DMS79 (cell line): ENCODE data around the gene ORC5.
"Not testable (repeated sequence)": the region's sequence is repeated elsewhere in the genome, so short reads cannot be mapped to it uniquely, and the experiment has no call there.

Experiments used
- DNase-seq: peaks from one replicate; lab custom pipeline; 2025; lab: John Stamatoyannopoulos, UW

ORC5 gene

DNA sequence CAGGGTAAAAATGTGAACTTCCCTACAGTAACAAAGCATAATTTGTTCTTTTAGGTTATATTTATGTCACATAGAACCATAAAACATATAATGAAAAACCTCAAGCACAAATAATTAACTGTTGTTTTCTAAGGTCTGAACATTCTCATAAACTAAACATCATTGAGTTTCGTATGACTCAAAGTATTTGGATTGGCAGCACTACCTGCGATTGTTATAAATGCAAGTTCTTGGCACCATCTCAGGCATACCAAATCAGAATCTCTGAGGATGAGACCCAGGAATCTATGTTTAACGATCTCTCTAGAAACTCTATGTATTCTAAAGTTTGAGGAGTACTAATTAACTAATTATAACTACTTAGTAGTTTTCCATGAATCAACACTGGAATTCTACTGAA, 22.5 kb downstream of the ORC5 start:
- no peak for DNase-seq

DNA sequence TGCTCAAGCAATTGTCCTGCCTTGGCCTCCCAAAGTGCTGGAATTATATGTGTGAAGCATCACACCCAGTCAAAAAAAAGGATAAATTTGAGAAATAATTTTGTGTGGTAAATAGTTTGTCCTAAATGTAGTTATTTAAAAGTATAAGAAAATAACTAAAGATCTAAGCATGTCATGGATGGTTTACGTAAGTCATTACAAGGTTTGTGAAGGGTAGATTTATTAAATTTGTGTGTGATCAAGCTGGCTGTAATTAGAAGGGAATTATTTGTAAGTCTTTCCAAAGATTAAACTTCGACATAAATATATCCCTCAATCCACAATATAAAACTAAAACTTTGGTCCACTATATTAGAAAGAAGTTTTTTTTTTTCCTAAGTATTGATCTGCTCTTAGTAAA, 28.6 kb downstream of the ORC5 start:
- DNase-seq, result no peak

DNA sequence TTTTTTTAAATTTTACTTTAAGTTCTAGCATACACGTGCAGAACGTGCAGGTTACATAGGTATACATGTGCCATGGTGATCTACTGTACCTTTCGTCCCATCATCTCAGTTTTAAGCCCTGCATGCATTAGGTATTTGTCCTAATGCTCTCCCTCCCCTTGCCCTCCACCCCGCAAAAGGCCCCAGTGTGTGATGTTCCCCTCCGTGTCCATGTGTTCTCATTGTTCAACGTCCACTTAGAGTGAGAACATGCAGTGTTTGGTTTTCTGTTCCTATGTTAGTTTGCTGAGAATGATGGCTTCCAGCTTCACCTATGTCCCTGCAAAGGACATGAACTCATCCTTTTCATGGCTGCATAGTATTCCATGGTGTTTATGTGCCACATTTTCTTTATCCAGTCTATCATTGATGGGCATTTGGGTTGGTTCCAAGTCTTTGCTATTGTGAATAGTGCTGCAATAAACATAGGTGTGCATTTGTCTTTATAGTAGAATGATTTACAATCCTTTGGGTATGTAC, 30.2 kb downstream of the ORC5 start:
- not testable (repeated sequence) for DNase-seq

DNA sequence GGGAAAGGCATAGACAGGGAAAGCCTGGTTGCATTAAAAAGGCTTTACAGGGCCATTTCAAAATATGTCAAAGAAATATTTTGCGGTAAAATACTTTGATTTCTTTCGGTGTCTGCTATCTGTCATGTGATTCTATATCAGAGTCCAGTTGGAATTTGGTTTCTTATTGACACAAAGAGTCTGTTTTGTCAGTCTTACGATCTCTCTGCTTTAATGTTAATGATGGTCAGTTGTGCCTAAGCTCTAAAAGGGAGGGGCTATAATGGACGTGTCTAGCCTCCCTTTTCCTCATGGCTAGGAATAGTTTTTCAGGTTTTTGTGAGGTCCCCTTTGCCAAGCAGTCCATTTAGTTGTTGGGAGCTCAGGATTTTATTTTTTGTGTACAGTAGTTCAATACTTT, 31.5 kb downstream of the ORC5 start:
- DNase-seq, result no peak

DNA sequence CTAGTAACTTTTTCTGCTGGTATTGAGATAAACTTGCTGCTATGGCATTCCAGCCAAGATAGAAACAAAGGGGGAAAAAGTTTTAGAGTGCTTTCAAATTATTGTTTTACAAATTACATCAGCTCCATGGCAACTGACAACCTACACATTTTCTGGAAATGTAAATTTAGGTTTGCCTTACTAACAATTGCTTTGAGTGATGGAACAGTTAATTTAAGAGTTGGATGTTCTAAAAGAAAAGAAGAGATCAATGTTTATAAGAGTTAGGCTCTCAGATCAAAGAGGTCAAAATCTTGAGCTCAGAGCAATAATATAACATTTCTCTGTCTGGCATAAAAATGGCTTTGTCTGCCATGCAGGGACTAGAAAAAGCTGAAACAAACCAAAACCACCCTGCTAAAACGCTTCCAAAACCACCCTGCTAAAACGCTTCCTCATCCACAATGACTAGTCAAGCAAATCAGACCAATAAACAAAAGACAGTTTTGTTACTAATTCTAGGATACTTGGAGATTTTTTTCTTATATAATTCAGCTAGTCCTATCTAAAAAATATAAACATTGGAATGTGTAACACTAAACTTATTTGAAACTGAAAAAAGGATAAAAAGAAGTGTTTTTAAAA, 32.3 kb downstream of the ORC5 start:
- DNase-seq, result no peak

DNA sequence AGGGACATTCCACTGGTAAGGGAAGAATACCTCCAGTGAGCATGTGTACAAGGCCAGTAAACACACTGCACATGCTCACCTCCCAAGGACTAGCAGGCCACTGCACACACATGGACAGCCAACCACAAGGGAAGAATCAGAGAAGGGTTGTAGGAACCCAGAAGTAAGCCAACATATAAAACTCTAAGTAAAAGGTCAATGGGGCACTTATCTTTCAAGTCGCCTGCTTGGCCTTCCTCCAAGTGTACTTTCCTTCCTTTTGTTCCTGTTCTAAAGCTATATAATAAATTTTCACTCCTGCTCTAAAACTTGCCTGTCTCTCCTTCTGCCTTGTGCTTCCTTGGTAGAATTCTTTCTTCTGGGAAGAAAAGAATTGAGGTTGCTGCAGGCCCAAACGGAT, 33.0 kb downstream of the ORC5 start:
- DNase-seq, result peak; percentile 40

DNA sequence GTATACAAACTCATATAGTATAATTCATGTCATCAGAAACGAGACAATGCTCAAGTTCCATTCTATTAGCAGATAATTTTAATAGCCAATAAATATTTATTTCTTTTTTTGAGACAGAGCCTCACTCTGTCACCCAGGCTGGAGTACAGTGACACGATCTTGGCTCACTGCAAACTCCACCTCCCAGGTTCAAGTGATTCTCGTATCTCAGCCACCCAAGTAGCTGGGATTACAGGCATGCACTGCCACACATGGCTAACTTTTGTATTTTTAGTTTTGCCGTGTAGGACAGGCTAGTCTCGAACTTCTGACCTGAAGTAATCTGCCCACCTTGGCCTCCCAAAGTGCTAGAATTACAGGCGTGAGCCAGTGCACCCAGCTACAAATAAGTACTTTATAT, 45.7 kb downstream of the ORC5 start:
- DNase-seq, result no peak

DNA sequence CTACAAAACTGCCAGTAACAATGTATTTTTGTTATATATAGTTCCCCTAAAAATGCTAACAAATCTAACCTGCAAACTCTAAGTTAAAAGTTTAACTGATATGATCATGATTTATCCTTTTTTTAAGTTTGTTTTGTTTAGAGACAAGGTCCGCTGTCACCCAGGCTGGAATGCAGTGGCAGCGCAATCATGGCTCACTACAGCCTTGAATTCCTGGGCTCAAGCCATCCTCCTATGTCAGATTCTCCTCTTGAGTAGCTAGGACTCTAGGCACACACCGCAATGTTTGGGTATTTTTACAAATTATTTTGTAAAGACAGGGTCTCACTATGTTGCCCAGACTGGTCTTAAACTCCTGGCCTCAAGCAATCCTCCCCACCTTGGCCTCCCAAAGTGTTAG, 46.6 kb downstream of the ORC5 start:
- no peak for DNase-seq

DNA sequence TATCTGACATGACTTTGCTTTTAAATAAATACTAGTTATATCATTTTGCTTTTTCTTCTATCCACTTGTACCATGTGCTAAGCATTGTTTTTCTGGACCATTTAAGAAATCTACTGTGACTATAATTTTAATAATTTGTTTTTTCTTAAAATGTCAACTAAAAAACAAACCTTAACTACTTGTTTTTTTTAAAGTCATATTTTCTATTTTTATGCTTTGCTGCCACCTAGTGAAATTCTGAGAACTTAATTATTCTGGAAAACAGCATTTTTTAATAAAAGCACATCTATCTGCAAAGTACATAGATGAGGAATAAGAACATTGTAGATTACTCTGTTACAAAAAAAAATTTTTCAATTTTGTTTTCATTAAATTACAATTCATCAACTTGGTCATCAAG, 47.4 kb downstream of the ORC5 start:
- no peak for DNase-seq

DNA sequence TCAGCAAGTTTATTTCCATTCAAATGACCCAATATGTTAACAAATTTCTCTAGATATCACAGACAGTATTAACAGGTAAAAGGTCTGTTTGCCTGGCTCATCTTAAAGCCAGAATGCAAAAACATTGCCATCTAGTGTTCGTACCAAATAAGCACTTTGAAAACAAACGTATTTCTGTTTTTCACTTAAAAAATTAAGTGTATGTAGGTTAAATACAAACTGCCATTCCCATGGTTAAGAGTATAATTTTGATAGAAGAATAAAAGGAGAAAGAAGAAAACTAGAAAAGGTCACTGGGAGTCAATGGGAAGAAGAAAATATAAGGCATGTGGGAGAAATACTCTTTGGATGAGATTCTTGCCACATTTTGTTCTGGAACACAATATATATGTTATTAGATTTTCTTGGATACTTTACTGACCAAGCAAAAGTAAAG, 51.0 kb downstream of the ORC5 start:
- DNase-seq, result no peak

DNA sequence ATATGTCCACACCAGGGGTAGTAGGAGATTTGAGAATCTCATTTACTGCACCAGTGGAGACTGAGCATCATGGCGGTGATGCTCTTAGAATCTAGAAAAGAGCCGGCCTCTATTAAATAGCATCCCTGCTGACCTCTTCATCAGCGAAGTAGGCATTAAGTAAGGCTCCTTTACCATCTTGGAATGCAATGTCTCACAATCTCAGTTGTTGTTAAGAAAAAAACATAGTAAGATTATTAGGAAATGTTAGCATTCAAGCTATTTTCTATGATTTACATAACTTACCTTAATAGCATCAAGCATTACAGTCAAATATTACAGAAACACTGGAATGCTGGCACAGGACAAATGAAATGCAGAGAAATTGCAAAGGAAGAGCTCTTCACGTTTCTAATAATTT, 54.5 kb downstream of the ORC5 start:
- no peak for DNase-seq

DNA sequence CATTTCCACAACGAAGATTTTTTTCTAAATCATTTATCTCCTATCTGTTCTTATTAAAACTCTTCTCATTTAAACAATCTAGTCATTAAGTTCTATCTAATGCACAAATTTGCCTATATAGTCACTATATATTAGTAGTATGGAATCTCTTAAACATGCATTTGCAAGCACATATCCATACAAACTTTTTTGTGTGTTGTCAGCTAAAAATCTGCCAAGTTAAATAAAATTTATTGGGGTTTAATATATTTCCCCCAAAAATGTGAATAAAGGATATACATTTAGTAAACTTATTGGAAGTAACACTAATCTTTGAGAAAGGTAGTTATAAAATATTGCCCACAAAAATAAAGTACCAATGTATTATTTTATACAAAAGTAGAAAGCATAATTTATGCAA, 55.3 kb downstream of the ORC5 start:
- DNase-seq, result no peak

DNA sequence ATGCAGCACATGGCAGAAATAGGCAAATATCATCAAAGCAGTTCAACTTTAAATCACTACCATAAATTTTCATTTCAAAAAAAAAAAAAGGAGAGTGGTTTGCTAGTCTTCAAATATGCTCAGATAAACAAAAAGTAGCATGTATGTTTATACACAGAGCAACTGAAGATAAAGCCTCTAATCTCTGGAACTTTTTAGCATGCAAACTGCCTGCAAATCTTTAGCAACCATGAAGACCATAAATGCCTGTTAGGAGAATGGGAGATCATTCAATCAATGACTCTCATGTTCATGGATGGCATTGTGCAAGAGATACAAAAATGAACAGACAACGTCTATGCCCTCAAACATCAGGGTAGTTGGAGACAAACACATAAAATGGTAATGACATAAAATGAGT, 57.3 kb downstream of the ORC5 start:
- DNase-seq, result no peak

DNA sequence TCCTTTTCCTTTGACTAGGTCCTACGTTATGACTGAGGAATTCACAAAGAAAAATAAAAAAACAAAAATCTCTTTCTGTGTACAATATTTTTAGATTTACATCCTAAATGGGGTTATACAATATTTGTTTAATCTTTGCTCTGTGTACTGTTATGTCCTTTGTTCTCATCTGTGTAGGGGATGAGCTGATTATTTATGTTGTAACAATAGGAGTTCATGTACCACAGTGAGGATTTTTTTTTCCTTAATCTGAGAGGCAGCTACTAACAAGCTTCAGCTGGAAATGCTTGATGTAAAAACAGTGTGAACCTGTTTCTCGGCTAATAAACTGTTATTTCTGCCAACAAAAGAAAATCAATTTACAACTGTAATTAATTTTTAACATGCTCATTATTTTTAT, 58.0 kb downstream of the ORC5 start:
- no peak for DNase-seq

DNA sequence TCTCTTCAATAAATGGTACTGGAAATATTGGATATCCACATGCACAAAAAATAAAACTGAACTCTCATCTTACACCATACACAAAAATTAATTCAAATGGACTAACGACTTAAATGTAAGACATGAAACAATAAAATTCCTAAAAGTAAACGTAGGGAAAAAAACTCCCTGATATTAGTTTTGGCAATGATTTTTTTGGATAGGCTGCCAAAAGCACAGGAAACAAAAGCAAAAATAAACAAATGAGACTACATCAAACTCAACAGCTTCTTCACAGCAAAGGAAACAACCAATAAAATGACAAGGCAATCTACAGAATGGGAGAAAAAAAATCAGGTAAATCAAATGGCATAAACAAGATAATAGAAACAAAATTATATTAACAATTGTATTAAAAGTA, 65.7 kb downstream of the ORC5 start:
- DNase-seq, result no peak

DNA sequence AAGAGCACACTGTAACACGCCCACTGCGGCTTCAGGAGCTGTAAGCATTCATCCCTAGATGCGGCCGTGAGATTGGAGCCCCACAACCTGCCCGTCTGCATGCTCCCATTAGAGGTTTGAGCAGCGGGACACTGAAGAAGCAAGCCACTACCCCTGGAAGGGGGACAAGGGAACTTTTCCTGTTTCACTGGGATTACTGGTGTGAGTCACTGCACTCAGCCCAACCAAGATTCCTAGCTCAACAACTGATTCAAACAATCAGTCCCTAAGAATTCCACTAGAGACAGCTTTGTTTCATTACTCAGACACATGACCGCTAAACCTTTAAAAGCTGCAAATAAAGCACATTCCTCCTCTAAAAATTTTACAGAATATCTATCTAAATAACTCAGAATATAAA, 69.8 kb downstream of the ORC5 start:
- no peak for DNase-seq

DNA sequence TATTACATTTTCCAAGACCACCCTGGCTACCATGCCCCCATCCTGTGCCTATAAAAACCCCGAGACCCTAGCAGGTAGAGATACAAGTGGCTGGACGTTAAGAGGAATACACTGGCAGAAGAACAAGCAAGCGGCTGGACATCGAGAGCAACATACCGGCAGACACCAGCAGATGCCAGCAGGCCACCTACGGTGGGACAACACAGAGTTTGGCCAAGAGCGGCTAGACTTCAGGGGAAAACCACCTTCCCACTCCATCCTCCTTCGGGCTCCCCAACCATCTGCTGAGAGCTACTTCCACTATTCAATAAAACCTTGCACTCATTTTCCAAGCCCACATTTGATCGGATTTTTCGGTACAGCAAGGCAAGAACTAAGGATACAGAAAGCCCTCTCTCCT, 70.3 kb downstream of the ORC5 start:
- DNase-seq, result no peak

DNA sequence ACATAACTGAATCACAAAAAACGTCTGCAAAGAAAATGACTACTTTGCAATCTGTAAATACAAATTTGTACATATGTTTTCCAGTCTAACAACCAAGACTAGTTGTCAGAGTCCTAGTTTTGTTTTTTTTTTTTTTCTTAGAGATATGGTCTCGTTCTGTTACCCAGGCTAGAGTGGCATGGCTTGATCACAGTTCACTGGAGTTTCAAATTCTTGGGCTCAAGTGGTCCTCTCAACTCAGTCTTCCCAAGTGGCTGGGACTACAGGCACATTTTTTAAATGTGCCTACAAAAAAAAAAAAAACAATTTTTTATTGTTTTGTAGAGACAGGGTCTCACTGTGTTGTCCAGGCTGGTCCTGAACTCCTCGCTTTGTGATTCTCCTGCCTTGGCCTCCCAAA, 70.8 kb downstream of the ORC5 start:
- DNase-seq, result no peak

DNA sequence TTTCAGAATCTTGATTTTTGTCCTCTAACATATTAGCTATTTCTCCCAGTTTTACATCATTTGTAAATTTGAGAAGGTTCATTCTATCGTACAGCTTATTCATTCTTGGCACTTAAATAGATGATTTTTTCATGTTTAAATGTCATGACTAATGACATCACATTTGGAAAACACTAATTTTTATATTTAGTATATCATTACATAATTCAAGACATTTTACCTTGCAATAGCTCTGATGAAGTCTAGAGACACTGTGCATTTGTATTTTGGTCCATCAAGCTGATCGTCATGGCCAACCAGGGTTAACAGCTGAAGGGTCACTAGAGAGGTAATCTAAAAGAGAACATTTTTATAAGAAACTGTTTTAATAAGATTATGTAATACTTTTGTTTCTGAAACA, 71.3 kb downstream of the ORC5 start:
- DNase-seq, result no peak

DNA sequence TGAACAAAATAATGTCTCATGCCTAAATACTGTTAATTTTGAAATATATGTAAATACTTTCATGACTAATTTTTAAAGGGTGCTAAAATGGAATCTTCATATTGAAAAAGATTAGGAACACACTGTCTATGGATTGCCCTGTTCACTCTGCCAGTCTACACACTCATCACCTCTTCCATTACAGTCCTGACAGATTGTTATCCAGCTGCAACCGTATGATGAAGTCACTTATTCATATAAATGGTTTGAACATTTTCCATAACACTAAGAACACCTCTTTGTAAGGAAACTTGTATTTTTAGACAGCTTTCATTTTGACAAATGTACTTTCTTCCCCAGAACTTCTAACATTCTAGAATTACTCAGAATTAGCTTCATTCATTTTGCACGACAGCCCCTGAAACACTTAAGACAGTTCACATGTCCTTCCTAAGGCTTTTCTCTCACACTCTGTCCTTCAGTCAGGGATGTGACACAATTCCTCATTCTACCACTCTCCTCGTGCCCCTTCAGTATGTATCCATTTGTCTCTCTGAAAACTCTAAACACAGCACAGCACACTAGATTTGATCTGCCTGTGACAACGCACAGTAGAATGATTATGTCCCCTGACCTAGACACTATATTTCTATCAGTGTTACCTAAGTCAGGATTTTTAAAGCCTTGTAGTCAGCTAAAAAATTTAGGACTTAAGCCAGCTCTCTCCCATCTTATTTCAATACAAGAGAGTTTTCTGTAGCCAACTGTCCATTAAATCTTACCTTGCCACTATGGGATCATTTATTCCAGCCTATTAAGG, 71.9 kb downstream of the ORC5 start:
- no peak for DNase-seq

DNA sequence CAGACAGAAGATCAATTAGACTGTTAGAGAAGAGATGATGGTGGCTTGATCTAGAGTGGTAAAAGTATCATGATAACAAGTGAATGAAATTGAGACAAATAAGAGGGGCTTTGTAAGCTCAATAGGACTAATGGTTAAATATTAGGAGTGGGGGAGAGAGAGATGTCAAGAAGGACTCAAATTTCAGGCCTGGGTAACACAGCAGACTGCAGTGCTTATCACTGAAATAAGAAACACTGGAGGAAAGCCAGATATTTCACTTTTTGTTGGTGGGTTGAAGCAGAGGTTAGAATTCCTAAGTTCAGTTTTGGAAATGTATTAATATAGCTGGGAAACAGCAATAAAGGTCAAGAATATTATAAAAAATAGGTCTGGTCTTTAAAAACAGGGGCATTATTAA, 74.6 kb downstream of the ORC5 start:
- no peak for DNase-seq

DNA sequence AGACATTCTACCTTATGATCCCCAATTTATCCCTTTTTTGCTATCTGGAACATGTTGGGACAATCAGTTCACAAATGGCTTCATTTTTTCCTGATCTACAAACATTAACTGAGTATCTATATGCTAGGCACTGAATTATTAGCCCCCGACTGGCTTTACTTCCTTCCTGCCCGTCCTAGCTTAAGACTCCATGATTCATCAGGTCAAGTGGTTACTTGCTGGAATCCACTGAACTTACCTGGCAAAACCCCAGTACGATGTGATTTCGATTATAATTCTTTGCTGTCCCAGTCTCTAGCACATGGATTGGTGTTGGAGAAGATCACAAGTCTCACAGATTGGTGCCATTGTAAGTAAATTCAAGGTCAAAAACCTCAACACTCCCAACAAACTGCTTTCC, 77.1 kb downstream of the ORC5 start:
- no peak for DNase-seq

DNA sequence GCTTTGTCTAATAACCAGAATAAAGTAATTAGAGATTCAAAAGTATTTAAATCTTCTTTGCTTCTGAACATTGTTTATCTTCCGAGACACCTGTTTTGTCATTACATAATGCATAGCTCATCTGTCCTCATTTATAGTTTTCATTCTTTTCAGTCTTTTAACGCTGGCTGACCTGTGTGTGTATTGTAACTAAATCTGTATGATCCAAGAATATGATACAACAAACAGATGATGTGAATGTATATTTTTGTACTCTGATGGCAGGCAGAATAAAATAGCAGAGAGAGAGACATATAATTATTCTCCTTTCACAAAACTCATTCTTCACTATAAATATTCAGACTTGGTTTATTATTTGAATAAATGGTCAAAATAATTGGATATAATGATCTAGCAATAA, 80.6 kb downstream of the ORC5 start:
- DNase-seq, result no peak

DNA sequence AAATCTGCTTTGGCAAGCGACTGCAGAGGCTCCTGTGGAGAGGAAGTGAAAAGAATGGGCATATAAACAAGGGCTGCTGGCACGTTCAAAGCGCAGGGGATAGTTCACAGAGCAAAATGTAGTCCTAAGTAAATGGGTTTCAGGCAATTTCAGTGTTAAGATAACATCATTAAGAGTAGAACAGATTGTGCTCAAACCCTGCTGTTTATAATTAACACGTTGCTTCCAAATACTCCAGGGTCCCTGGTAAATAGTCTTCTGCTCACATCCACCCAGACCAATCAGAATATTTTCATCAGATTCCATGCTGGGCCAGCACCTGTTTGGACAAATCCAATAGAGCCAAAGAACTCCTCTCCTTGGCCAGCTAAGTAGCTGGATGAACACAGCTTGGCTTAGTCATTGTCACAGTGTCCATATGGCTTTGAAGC, 81.4 kb downstream of the ORC5 start:
- no peak for DNase-seq
